HG03039 (cell line): ENCODE data around the gene RFX1.
"Not testable (repeated sequence)": the region's sequence is repeated elsewhere in the genome, so short reads cannot be mapped to it uniquely, and the experiment has no call there.

Experiments
- ATAC-seq: cut with Tn5 transposase; IDR thresholded peaks from one replicate; pipeline ENCODE4 v1.9.1; 2021; ENCODE audit warnings: mild to moderate bottlenecking, moderate library complexity; ENCODE audit not compliant: unreplicated experiment

The RFX1 gene

GRCh38 chr19:14006085-14006765 lies at the start of gene RFX1:
Gene RFX1, minus strand, starts transcription at chr19:14006320. Its CDS starts 12,477 bp downstream, at chr19:13993843.
- ATAC-seq: peak; percentile 62

GRCh38 chr19:14055396-14055795 lies 49.3 kb upstream of the RFX1 start:
- no peak for ATAC-seq

- ATAC-seq: no peak
Observed at GRCh38 chr19:14054721-14055120, 48.6 kb upstream of the RFX1 start.

- ATAC-seq: no peak
Observed at GRCh38 chr19:14054099-14054498, 48.0 kb upstream of the RFX1 start.

- no peak for ATAC-seq
Observed at GRCh38 chr19:14053500-14053899, 47.4 kb upstream of the RFX1 start.

GRCh38 chr19:14053032-14053431 lies 46.9 kb upstream of the RFX1 start:
- no peak for ATAC-seq

- no peak for ATAC-seq
Observed at GRCh38 chr19:14052470-14052869, 46.4 kb upstream of the RFX1 start.

GRCh38 chr19:14051980-14052379 lies 45.9 kb upstream of the RFX1 start:
- ATAC-seq: no peak

- not testable (repeated sequence) for ATAC-seq
Observed at GRCh38 chr19:14050961-14051360, 44.8 kb upstream of the RFX1 start.

GRCh38 chr19:14050512-14050911 lies 44.4 kb upstream of the RFX1 start:
- ATAC-seq: no peak

GRCh38 chr19:14048443-14049153 lies 42.5 kb upstream of the RFX1 start:
- ATAC-seq: no peak

- ATAC-seq: not testable (repeated sequence)
Observed at GRCh38 chr19:14047866-14048265, 41.7 kb upstream of the RFX1 start.

GRCh38 chr19:14042659-14043608 lies 36.8 kb upstream of the RFX1 start:
- ATAC-seq: not testable (repeated sequence)

- ATAC-seq: no peak
Observed at GRCh38 chr19:14039181-14039580, 33.1 kb upstream of the RFX1 start.

GRCh38 chr19:14035706-14036105 lies 29.6 kb upstream of the RFX1 start:
- no peak for ATAC-seq

GRCh38 chr19:14035159-14035558 lies 29.0 kb upstream of the RFX1 start:
- not testable (repeated sequence) for ATAC-seq

GRCh38 chr19:14033946-14034345 lies 27.8 kb upstream of the RFX1 start:
- no peak for ATAC-seq

GRCh38 chr19:14031719-14032480 lies 25.8 kb upstream of the RFX1 start, which contains the start of gene IL27RA:
Gene IL27RA, plus strand, starts transcription at chr19:14031762. Its CDS starts 111 bp downstream, at chr19:14031873.
- ATAC-seq: no peak

GRCh38 chr19:14030997-14031718 lies 25.0 kb upstream of the RFX1 start:
- no peak for ATAC-seq

- ATAC-seq: no peak
Observed at GRCh38 chr19:14028901-14029300, 22.8 kb upstream of the RFX1 start.
